ENCODE results near the gene C1QC.

- no peak for TF ChIP-seq POLR2AphosphoS5 (IDR thresholded peaks at IDR 0.05; ENCODE audit: low read depth, low read length)
- TF ChIP-seq CTCF (IDR thresholded peaks at IDR 0.05 in 2 of 3, conservative IDR thresholded peaks at IDR 0.05 in 1 of 3; ENCODE audit: borderline replicate concordance in 1 of 3, insufficient read depth in 1 of 3, low read depth in 2 of 3, low read length in 2 of 3) = no peak
These were observed 25.4 kb upstream of the C1QC start for GRCh38 chr1:22618056-22618455.
